ENCODE data around the gene SMTNL2.

SMTNL2 gene

DNA sequence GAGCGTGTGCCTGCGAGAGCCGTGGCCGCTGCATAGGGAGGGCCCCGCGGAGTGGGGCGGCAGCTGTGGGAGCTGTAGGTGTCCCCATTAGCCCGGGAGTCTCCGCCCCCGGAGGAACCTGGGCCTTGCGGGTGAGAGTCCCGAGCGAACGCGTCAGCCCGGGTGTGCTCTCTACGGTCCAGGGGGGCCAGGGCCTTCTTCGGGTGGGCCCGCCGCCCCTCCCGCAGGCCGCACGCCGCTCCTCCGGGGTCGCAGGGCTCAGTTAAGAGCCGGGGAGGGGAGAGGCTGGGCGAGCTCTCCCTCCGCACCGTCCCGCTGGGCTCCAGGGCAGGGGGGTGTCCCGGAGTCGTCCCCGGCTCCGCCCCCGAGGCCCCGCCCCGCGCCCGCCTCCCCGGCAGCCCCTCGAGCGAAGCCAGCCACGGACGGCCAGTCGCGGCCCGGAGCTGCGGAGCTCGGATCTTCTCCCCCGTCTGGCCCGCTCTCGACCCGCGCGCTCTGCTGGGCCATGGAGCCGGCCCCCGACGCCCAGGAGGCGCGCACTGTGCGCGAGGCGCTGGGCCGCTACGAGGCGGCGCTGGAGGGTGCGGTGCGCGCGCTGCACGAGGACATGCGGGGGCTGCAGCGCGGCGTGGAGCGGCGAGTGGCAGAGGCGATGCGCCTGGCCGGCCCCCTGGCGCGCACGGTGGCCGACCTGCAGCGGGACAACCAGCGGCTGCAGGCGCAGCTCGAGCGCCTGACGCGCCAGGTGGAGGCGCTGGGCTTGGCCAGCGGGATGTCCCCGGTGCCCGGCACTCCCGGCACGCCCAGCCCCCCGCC lies at the start of gene SMTNL2:
TSS of gene SMTNL2 (plus strand) at position 429 of the 816 bp plus-strand sequence. CDS start at position 506, 77 bp downstream.
- Histone ChIP-seq H3K27ac (no peak within 1 kb of the TSS), H3K4me3 (ENCODE audit: low read depth, low read length) (no peak within 1 kb of the TSS), H3K36me3 (replicated peaks) (no peaks in the 10 kb centered on the region), H3K27me3 (replicated peaks) (peaks cover 50% of the 10 kb centered on the region)
- DNase-seq = no peak
- TF ChIP-seq, protein P1, sequence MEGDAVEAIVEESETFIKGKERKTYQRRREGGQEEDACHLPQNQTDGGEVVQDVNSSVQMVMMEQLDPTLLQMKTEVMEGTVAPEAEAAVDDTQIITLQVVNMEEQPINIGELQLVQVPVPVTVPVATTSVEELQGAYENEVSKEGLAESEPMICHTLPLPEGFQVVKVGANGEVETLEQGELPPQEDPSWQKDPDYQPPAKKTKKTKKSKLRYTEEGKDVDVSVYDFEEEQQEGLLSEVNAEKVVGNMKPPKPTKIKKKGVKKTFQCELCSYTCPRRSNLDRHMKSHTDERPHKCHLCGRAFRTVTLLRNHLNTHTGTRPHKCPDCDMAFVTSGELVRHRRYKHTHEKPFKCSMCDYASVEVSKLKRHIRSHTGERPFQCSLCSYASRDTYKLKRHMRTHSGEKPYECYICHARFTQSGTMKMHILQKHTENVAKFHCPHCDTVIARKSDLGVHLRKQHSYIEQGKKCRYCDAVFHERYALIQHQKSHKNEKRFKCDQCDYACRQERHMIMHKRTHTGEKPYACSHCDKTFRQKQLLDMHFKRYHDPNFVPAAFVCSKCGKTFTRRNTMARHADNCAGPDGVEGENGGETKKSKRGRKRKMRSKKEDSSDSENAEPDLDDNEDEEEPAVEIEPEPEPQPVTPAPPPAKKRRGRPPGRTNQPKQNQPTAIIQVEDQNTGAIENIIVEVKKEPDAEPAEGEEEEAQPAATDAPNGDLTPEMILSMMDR (IDR thresholded peaks at IDR 0.05; ENCODE audit: low read depth, low read length, missing control alignments) = no peak
- in situ Hi-C loops (cut with HindIII; ENCODE audit: low pct_ligation_motif_present, low sequenced_read_pairs) = no loop called here

DNA sequence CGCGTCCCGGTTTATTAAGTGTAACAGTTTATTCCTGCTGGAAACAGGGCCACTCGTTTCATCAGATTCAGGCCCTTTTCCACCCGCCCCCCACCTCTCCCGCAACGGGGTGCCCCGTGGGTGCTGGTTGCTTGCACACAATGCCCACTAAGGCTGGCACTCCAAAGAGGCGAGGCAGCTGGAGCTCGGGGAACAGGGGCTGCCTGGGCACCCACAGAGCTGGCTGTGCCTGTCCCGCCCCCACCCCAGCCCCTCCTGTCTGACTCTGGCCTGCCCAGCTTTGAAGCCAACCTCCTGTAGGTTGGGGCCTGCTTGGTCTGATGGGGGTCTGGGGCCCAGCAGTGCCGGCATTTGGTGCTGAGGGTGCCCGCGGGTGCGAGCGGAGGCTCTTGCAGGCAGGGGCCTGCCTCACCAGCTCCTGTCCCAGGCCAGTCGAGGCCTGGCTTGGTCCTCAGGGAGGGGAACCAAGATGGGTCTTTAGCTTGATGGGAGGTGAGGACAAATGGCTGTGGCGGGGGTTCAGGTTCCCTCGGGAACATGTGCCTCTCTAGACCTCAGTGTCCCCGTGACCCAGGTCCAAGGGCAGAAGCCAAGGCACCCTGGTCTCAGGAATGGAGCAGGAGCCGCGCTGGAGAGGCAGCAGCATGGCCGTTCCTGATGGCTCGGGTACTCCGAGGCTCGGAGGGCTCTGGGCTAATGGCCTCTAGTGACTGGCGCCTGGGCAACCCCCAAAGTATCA lies 49.2 kb upstream of the SMTNL2 start:
- in situ Hi-C loops (cut with HindIII; ENCODE audit: low pct_ligation_motif_present, low sequenced_read_pairs) = no loop called here
- Histone ChIP-seq H3K36me3 (replicated peaks) (peaks cover 8% of the 10 kb centered on the region), H3K27ac (no peak overlapping the region), H3K4me3 (ENCODE audit: low read depth, low read length) (no peak overlapping the region), H3K27me3 (replicated peaks) (no peaks in the 10 kb centered on the region)
- no peak for DNase-seq
- TF ChIP-seq, protein P1 (IDR thresholded peaks at IDR 0.05; ENCODE audit: low read depth, low read length, missing control alignments) = no peak

DNA sequence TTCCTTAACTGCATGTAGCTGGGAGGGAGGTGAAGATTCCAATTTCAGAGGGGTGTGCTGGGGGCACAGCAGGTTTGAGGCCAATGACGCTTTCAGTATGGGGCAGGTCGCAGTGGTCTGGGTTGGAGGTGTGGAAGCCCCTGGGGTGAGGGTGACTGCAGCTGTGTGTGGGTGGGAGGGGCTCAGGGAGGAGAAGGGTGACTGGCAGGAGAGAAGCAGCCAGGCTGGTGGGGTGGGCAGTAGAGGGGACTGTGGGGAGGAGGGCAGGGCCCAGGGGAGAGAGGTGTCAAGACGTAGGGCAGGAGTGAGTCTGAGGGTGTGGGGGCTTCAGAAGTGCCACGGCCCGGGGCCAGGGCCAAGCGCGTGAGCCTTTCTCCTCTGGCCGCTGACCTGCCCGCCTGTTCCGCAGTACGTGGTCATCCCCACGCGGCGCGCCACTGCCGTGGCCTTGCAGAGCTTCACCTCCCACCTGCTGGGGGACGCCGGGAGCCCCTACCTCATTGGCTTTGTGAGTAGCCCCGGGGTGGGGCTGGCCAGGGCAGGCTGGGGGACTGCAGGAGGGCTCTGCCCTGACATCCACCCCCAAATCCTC lies 48.6 kb upstream of the SMTNL2 start:
- Histone ChIP-seq H3K27ac (no peak overlapping the region), H3K4me3 (ENCODE audit: low read depth, low read length) (no peak overlapping the region), H3K36me3 (replicated peaks) (peaks cover 14% of the 10 kb centered on the region), H3K27me3 (replicated peaks) (no peaks in the 10 kb centered on the region)
- TF ChIP-seq, protein P1 (IDR thresholded peaks at IDR 0.05; ENCODE audit: low read depth, low read length, missing control alignments) = no peak
- in situ Hi-C loops (cut with HindIII; ENCODE audit: low pct_ligation_motif_present, low sequenced_read_pairs) = no loop called here
- DNase-seq = no peak

DNA sequence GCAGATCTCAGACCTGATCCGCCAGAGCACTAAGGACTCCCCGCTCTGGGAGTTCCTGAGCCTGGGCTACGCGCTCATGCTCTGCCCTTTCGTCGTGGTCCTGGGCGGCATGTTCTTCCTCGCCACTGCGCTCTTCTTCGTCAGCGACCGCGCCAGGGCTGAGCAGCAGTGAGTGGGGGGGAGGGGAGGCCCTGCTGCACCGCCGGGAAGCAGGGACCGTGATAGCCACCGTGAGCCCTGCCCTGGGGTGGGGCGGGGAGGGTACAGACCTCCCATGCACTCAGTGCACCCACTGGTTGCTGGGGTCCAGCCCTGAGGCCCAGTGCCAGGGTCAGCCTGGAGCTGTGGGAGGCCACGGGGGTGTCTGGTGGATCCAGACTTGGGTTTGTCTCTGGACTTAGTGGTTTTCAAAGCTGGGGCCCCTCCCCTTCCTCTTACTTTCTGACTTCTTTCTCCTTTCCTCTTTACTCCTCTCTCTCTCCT lies 48.0 kb upstream of the SMTNL2 start:
- H3K36me3 ChIP-seq (replicated peaks) = peaks cover 18% of the 10 kb centered on the region
- H3K27ac ChIP-seq = no peak overlapping the region
- DNase-seq = no peak
- no peak overlapping the region for H3K4me3 ChIP-seq (ENCODE audit: low read depth, low read length)
- in situ Hi-C loops (cut with HindIII; ENCODE audit: low pct_ligation_motif_present, low sequenced_read_pairs) = no loop called here
- no peaks in the 10 kb centered on the region for H3K27me3 ChIP-seq (replicated peaks)
- TF ChIP-seq, protein P1 (IDR thresholded peaks at IDR 0.05; ENCODE audit: low read depth, low read length, missing control alignments) = no peak

GRCh38 chr17:4536742-4537411 lies 47.5 kb upstream of the SMTNL2 start:
- no peak for DNase-seq
- in situ Hi-C loops (cut with HindIII; ENCODE audit: low pct_ligation_motif_present, low sequenced_read_pairs) = no loop called here
- TF ChIP-seq, protein P1 (IDR thresholded peaks at IDR 0.05; ENCODE audit: low read depth, low read length, missing control alignments) = no peak
- H3K4me3 ChIP-seq (ENCODE audit: low read depth, low read length) = no peak overlapping the region
- peaks cover 23% of the 10 kb centered on the region for H3K36me3 ChIP-seq (replicated peaks)
- H3K27me3 ChIP-seq (replicated peaks) = no peaks in the 10 kb centered on the region
- no peak overlapping the region for H3K27ac ChIP-seq
